ENCODE measurements around the gene THRB.

THRB gene

GRCh38 chr3:24373198-24373959, 121.3 kb downstream of the THRB start:
- Histone ChIP-seq H3K4me3 (ENCODE audit: low read depth, low read length) (no peak overlapping the region), H3K36me3 (ENCODE audit: control insufficient read depth, insufficient read depth, low read length) (no peaks in the 10 kb centered on the region), H3K4me2 (ENCODE audit: low read length) (no peak overlapping the region), H3K27me3 (ENCODE audit: control insufficient read depth, insufficient read depth, low read length) (no peaks in the 10 kb centered on the region), H3K9me3 (ENCODE audit: control insufficient read depth, low read length) (no peaks in the 10 kb centered on the region), H2AFZ (no peak overlapping the region), H3K79me2 (no peaks in the 10 kb centered on the region), H3K9ac (no peak overlapping the region), H3K27ac (no peak overlapping the region), H3K4me1 (no peaks in the 10 kb centered on the region)
- TF ChIP-seq, protein P1, sequence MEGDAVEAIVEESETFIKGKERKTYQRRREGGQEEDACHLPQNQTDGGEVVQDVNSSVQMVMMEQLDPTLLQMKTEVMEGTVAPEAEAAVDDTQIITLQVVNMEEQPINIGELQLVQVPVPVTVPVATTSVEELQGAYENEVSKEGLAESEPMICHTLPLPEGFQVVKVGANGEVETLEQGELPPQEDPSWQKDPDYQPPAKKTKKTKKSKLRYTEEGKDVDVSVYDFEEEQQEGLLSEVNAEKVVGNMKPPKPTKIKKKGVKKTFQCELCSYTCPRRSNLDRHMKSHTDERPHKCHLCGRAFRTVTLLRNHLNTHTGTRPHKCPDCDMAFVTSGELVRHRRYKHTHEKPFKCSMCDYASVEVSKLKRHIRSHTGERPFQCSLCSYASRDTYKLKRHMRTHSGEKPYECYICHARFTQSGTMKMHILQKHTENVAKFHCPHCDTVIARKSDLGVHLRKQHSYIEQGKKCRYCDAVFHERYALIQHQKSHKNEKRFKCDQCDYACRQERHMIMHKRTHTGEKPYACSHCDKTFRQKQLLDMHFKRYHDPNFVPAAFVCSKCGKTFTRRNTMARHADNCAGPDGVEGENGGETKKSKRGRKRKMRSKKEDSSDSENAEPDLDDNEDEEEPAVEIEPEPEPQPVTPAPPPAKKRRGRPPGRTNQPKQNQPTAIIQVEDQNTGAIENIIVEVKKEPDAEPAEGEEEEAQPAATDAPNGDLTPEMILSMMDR (IDR thresholded peaks at IDR 0.05) = no peak

DNA sequence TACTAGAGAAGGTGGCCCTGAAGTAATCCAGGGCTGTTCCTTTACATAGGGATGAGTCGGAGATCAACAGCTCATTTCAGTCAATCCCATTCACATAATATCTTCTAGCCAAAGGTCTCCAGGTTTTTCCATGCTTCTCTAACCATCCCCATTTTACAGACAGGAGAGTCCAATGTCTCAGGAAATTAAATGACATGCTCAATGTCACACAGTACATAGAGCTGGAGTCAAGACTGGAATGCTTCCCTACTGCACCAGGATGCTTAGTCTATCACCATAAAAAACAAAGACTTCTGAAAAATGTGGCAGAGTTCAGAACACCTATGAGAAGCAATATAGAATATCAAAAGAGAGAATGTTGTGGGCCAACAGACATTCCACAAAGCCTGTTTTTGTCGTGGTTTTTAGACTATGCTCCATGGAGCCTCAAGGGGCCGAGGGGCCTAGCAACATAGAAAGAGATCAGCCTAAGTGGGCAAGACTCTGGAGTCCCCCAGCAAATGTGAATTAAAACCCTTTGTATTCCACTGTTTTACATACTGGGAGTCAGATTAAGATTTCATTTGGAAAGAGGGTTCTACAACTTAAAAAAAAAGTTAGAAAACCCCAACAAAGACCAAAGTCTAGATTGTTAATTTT, 122.0 kb downstream of the THRB start:
- no peak overlapping the region for H3K4me3 ChIP-seq (ENCODE audit: low read depth, low read length)
- no peak overlapping the region for H3K4me2 ChIP-seq (ENCODE audit: low read length)
- H3K4me1 ChIP-seq = no peaks in the 10 kb centered on the region
- TF ChIP-seq, protein P1 (IDR thresholded peaks at IDR 0.05) = no peak
- H3K9me3 ChIP-seq (ENCODE audit: control insufficient read depth, low read length) = no peaks in the 10 kb centered on the region
- H3K79me2 ChIP-seq = no peaks in the 10 kb centered on the region
- no peak overlapping the region for H3K27ac ChIP-seq
- H2AFZ ChIP-seq = no peak overlapping the region
- no peaks in the 10 kb centered on the region for H3K36me3 ChIP-seq (ENCODE audit: control insufficient read depth, insufficient read depth, low read length)
- H3K27me3 ChIP-seq (ENCODE audit: control insufficient read depth, insufficient read depth, low read length) = no peaks in the 10 kb centered on the region
- H3K9ac ChIP-seq = no peak overlapping the region

- TF ChIP-seq, protein P1 (IDR thresholded peaks at IDR 0.05) = no peak
- Histone ChIP-seq H2AFZ (no peak overlapping the region), H3K4me3 (ENCODE audit: low read depth, low read length) (no peak overlapping the region), H3K4me2 (ENCODE audit: low read length) (no peak overlapping the region), H3K36me3 (ENCODE audit: control insufficient read depth, insufficient read depth, low read length) (no peaks in the 10 kb centered on the region), H3K9me3 (ENCODE audit: control insufficient read depth, low read length) (no peaks in the 10 kb centered on the region), H3K27me3 (ENCODE audit: control insufficient read depth, insufficient read depth, low read length) (no peaks in the 10 kb centered on the region), H3K79me2 (no peaks in the 10 kb centered on the region), H3K4me1 (no peaks in the 10 kb centered on the region), H3K27ac (no peak overlapping the region), H3K9ac (no peak overlapping the region)
These were observed 124.1 kb downstream of the THRB start for GRCh38 chr3:24370352-24371090.

DNA sequence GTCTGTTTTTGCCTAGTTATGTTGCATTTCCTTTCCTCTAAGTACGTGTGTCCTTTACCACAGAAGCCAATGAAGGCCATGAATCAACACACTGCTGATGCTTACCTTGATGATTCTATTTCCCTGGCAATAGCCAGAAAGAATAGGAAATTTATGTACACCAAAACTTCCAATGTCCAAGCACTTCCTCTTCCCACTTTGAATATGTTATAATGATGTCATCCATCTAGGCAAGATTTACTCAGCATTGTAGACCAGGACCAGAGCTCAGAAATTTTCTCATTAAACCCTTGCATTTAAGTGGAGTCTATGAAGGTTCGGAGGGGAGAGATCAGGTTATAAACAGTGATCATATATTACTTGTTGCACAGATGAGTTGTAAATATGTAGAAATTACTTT, 126.0 kb downstream of the THRB start:
- Histone ChIP-seq H3K4me2 (ENCODE audit: low read length) (no peak overlapping the region), H3K79me2 (no peaks in the 10 kb centered on the region), H3K36me3 (ENCODE audit: control insufficient read depth, insufficient read depth, low read length) (no peaks in the 10 kb centered on the region), H3K27me3 (ENCODE audit: control insufficient read depth, insufficient read depth, low read length) (no peaks in the 10 kb centered on the region), H3K4me3 (ENCODE audit: low read depth, low read length) (no peak overlapping the region), H2AFZ (no peak overlapping the region), H3K9ac (no peak overlapping the region), H3K4me1 (no peaks in the 10 kb centered on the region), H3K9me3 (ENCODE audit: control insufficient read depth, low read length) (no peaks in the 10 kb centered on the region), H3K27ac (no peak overlapping the region)
- TF ChIP-seq, protein P1 (IDR thresholded peaks at IDR 0.05) = no peak
